Uterus (tissue), 4 donors: ENCODE data around the gene DIRAS2. TPM values are rescaled to one million over a fixed set of nuclear protein-coding genes. Genes with fewer than 3 reads are reported as not detected.

ENCODE experiments used
- DNase-seq, 2 donors: peaks; one replicate each; pipeline ENCODE4 v3.0.0-alpha.2; 2019 to 2020
- H3K27ac ChIP-seq, 2 donors: fragments of 200-600 bp; sonication (generic); 1 replicate in 1 of 2; 2 replicates in 1 of 2; pipeline ENCODE4 v1.5.1; 2016 to 2018
- H3K27me3 ChIP-seq, 2 donors: fragments of 200-600 bp; sonication (generic); one replicate each; pipeline ENCODE4 v1.5.1; 2018 to 2019; ENCODE audit warnings: control low read depth in 1 of 2
- H3K36me3 ChIP-seq, 2 donors: fragments of 200-600 bp; sonication (generic); one replicate each; pipeline ENCODE4 v1.5.1; 2019; ENCODE audit warnings: control low read depth in 1 of 2
- H3K4me1 ChIP-seq, 2 donors: fragments of 200-600 bp; sonication (generic); one replicate each; pipeline ENCODE4 v1.5.1; 2018 to 2019; ENCODE audit warnings: control low read depth in 1 of 2
- H3K4me3 ChIP-seq, 2 donors: fragments of 200-600 bp; sonication (generic); 1 replicate in 1 of 2; 2 replicates in 1 of 2; pipeline ENCODE4 v1.5.1; 2018 to 2019; ENCODE audit warnings: mild to moderate bottlenecking in 1 of 2
- H3K9me3 ChIP-seq, 2 donors: fragments of 200-600 bp; sonication (generic); one replicate each; pipeline ENCODE4 v1.5.1; 2019; ENCODE audit warnings: control low read depth in 1 of 2
- POLR2A ChIP-seq, 2 donors: fragments of 450-650 bp; IDR thresholded peaks; one replicate each; pipeline ENCODE4 v1.6.1; 2016; ENCODE audit warnings: antibody characterized with exemption in 2 of 2, mild to moderate bottlenecking in 1 of 2, moderate library complexity in 1 of 2
- intact Hi-C: fragments of 100-400 bp; cut with DNase I; formaldehyde crosslinking; loops from one replicate; pipeline ENCODE4 v1.15.1; 2023; ENCODE audit warnings: low total_unique reads
- total RNA-seq, 4 donors: library from RNA; depleted of rRNA in 3 of 4; stranded (reverse); fragments of >200 nt in 3 of 4; gene quantifications; one replicate each; pipeline versions ENCODE4 v1.1.0 to v1.2.4, GENCODE V29; 2014 to 2023
- TF ChIP-seq, protein P1 (sequence below), 4 experiments: fragments of 200-600 bp in 2 of 4; fragments of 450-650 bp in 2 of 4; sonication (generic) in 2 of 4; IDR thresholded peaks; one replicate each; pipeline ENCODE4 v1.5.1; 2016 to 2019; ENCODE audit warnings: antibody characterized with exemption in 4 of 4, mild to moderate bottlenecking in 2 of 4, moderate library complexity in 1 of 4
- donor health status: DM: yes; HTN: yes; CAD: no.

DIRAS2 gene
- total RNA-seq, 4 donors from 2014 or later: 0.26 to 1.2 TPM; not detected in 2

DNA sequence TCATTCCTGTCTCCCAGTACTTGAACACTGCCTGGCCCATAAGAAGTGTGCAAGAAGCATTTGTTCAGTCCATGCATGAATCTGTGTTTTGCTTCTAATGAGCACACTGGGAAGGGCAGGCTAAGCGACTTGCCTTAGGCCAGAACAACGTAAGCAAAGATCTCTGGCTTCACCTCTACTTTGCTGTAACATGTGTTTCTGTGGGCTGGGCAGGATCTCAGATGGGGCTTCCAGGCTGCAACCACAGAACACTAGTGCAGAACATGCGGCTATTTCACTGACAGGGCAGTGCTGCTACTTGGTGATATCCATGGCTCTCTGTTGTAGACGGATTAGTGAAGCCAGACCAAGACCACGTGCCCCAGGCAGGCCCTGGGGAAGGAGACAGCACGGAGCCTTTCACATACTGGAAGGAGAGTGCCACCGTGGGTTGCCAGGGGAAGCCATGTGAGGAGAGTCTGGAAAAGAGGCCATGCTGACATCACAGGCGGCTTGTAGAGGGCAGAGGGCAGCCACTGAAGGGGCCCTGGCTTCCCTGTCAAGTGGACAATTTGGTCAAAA is 9.9 kb downstream of the DIRAS2 start:
- DNase-seq: no peak
- Histone ChIP-seq H3K27ac (no peak overlapping the region), H3K27me3 (no peaks in the 10 kb centered on the region), H3K9me3 (no peaks in the 10 kb centered on the region), H3K4me3 (no peak overlapping the region), H3K4me1 (no peaks in the 10 kb centered on the region), H3K36me3 (no peaks in the 10 kb centered on the region)
- intact Hi-C loops: no loop called here
- no peak for TF ChIP-seq POLR2A (IDR thresholded peaks at IDR 0.05)
- TF ChIP-seq, protein P1, sequence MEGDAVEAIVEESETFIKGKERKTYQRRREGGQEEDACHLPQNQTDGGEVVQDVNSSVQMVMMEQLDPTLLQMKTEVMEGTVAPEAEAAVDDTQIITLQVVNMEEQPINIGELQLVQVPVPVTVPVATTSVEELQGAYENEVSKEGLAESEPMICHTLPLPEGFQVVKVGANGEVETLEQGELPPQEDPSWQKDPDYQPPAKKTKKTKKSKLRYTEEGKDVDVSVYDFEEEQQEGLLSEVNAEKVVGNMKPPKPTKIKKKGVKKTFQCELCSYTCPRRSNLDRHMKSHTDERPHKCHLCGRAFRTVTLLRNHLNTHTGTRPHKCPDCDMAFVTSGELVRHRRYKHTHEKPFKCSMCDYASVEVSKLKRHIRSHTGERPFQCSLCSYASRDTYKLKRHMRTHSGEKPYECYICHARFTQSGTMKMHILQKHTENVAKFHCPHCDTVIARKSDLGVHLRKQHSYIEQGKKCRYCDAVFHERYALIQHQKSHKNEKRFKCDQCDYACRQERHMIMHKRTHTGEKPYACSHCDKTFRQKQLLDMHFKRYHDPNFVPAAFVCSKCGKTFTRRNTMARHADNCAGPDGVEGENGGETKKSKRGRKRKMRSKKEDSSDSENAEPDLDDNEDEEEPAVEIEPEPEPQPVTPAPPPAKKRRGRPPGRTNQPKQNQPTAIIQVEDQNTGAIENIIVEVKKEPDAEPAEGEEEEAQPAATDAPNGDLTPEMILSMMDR (IDR thresholded peaks at IDR 0.05): no peak

DNA sequence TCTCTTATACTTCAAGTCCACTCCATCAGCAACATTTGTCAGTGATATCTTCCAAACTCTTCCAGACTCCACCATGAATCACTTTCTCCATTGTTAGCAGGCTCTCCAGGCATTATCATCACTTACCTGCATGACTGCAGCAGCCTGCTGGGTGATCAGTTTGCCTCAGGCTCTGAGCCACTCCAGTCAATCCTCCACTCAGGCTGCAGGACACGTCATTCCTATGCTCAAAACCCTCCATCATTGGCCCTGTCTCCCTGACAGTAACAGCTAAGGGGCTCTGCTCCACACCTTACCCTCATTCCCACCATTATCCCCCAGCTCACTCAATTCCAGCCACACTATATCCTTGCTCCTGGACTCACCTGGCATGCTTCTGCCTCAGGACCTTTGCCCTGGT is 10.7 kb downstream of the DIRAS2 start:
- H3K36me3 ChIP-seq: no peaks in the 10 kb centered on the region
- no peak for DNase-seq
- no peaks in the 10 kb centered on the region for H3K9me3 ChIP-seq
- no peaks in the 10 kb centered on the region for H3K27me3 ChIP-seq
- H3K4me3 ChIP-seq: no peak overlapping the region
- no peaks in the 10 kb centered on the region for H3K4me1 ChIP-seq
- no peak for TF ChIP-seq POLR2A (IDR thresholded peaks at IDR 0.05)
- TF ChIP-seq, protein P1 (IDR thresholded peaks at IDR 0.05): no peak
- intact Hi-C loops: no loop called here
- H3K27ac ChIP-seq: no peak overlapping the region

DNA sequence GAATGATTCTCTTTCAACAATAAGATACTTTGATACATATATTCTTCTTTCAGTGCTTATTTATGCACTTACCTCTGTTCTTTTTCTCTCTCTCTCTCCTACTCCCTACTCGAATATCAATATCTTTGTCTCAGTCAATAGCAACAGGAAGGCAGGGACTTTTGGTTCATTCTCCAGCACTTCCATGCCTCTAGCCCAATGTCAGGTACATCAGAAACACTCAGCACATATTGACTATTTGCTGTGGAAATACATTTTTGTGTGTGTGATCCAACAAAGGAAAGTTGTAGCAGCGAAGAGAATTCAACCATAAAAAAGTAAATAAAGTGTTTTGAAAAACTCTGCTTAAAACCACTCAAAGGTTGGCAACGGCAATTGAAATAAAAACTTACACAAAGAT is 12.6 kb downstream of the DIRAS2 start:
- H3K36me3 ChIP-seq: no peaks in the 10 kb centered on the region
- intact Hi-C loops: no loop called here
- H3K27me3 ChIP-seq: no peaks in the 10 kb centered on the region
- no peaks in the 10 kb centered on the region for H3K9me3 ChIP-seq
- DNase-seq: no peak
- TF ChIP-seq, protein P1 (IDR thresholded peaks at IDR 0.05): no peak
- TF ChIP-seq POLR2A (IDR thresholded peaks at IDR 0.05): no peak
- no peaks in the 10 kb centered on the region for H3K4me1 ChIP-seq
- H3K4me3 ChIP-seq: no peak overlapping the region
- no peak overlapping the region for H3K27ac ChIP-seq

DNA sequence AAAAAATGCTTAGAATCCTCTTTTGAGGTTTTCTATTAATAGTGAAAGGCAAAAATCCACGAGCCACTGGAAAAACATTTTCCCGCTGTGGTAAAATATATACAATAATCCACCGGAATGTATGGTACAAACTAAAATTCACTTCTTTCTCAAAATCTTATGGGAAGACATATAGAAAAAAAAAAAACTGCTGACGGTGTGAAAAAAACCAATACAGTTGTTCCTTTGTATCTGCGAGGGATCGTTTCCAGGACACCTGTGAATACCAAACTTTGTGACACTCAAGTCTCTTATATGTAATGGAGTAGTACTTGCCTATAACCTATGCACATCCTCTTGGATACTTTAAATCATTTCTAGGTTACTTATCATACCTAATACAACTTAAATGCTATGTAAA is 13.3 kb downstream of the DIRAS2 start:
- Histone ChIP-seq H3K9me3 (no peaks in the 10 kb centered on the region), H3K4me3 (no peak overlapping the region), H3K4me1 (no peaks in the 10 kb centered on the region), H3K27me3 (no peaks in the 10 kb centered on the region), H3K27ac (no peak overlapping the region), H3K36me3 (no peaks in the 10 kb centered on the region)
- TF ChIP-seq, protein P1 (IDR thresholded peaks at IDR 0.05): no peak
- no peak for TF ChIP-seq POLR2A (IDR thresholded peaks at IDR 0.05)
- intact Hi-C loops: no loop called here
- DNase-seq: no peak

DNA sequence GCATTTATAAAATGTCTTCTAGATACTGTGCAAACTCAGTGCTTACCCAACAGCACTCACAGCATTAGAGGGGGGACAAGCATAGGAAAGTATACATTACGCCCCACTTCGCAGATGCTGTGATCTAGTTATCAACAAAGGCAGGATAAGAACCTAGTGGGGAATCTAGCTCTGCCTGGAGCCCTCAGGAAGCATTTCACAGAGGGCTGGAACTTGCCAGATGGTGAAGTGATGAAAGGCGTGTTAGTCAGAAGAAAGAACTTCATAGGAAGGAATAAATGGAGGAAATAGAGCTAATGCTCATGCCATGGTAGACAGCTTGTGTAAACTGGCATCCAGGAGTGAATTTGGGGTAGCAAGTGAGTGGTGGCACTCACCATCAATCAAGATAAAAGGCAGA is 25.8 kb downstream of the DIRAS2 start:
- Histone ChIP-seq H3K9me3 (no peaks in the 10 kb centered on the region), H3K4me1 (no peaks in the 10 kb centered on the region), H3K36me3 (no peaks in the 10 kb centered on the region), H3K27ac (no peak overlapping the region), H3K27me3 (no peaks in the 10 kb centered on the region), H3K4me3 (no peak overlapping the region)
- intact Hi-C loops: no loop called here
- TF ChIP-seq POLR2A (IDR thresholded peaks at IDR 0.05): no peak
- TF ChIP-seq, protein P1 (IDR thresholded peaks at IDR 0.05): no peak
- no peak for DNase-seq
